GM12891 (cell line): Measurements from ENCODE around the gene PTPRS.

Source experiments
- DNase-seq: peaks from one replicate; pipeline ENCODE4 v3.0.0; 2011; ENCODE audit warnings: low spot score; ENCODE audit not compliant: insufficient read length
- FAIRE-seq: peaks from 2 replicates; lab custom pipeline; 2011; peaks lifted over from hg19 to GRCh38; lab: Jason Lieb, UNC
- PAX5 ChIP-seq: IDR thresholded peaks from 2 replicates; pipeline ENCODE4 v1.6.1; 2011; ENCODE audit warnings: low read length, moderate library complexity, mild to moderate bottlenecking; ENCODE audit not compliant: insufficient read depth, severe bottlenecking
- POLR2A ChIP-seq: IDR thresholded peaks from 2 replicates; pipeline ENCODE4 v1.6.1; 2011; ENCODE audit warnings: low read depth, low read length, control low read depth
- POLR2AphosphoS5 ChIP-seq: IDR thresholded peaks from 2 replicates; pipeline ENCODE4 v1.6.1; 2011; ENCODE audit warnings: low read depth, low read length, control low read depth
- POU2F2 ChIP-seq: IDR thresholded peaks from 2 replicates; pipeline ENCODE4 v1.6.1; 2011; ENCODE audit warnings: low read depth, mild to moderate bottlenecking, control low read depth, low read length, moderate library complexity
- SPI1 ChIP-seq: IDR thresholded peaks from 2 replicates; pipeline ENCODE4 v1.6.1; 2011; ENCODE audit warnings: low read depth, low read length, control low read depth
- TAF1 ChIP-seq: IDR thresholded peaks from 2 replicates; pipeline ENCODE4 v1.6.1; 2011; ENCODE audit warnings: low read depth, low read length, control low read depth

The PTPRS gene

DNA sequence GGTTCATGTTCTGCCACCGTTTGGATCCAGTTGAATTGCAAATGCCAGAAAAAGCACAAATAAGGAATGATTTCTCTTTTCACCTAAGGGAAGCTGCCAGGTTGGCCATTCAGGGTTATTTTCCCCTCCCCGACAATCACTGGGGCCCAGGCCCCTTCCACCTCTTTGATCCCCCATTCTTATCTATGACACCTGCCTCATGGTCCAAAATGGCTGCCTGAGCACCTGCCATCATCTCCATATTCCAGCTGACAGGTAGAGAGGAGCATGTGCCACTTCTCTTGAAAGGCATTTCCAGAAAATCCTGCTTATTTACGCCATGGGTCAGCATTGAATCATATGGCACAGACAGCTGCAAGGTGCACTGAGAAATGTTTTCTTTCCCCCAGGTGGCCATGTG, 15.7 kb downstream of the PTPRS start:
- TF ChIP-seq TAF1, result no peak
- no peak for TF ChIP-seq POU2F2
- no peak for TF ChIP-seq POLR2A
- no peak for TF ChIP-seq SPI1
- TF ChIP-seq PAX5, result no peak
- no peak for TF ChIP-seq POLR2AphosphoS5
- DNase-seq (no peak), FAIRE-seq (no peak)

DNA sequence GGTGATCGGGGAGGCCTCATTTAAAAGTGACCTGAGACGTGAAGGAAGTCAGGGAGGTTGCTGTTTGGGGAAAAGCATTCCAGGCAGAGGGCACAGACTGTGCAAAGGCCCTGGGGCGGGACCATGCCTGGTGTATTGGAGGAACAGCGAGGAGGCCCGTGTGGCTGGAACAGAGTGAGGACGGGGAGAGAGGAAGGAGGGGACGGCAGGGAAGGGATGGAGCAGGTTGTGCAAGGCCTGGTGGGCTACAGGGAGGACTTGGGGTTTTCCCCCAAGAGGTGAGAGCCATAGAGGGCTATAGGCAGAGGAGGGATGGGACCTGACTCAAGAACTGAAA, 17.2 kb downstream of the PTPRS start:
- no peak for TF ChIP-seq TAF1
- no peak for TF ChIP-seq POLR2A
- DNase-seq (no peak), FAIRE-seq (no peak)

DNA sequence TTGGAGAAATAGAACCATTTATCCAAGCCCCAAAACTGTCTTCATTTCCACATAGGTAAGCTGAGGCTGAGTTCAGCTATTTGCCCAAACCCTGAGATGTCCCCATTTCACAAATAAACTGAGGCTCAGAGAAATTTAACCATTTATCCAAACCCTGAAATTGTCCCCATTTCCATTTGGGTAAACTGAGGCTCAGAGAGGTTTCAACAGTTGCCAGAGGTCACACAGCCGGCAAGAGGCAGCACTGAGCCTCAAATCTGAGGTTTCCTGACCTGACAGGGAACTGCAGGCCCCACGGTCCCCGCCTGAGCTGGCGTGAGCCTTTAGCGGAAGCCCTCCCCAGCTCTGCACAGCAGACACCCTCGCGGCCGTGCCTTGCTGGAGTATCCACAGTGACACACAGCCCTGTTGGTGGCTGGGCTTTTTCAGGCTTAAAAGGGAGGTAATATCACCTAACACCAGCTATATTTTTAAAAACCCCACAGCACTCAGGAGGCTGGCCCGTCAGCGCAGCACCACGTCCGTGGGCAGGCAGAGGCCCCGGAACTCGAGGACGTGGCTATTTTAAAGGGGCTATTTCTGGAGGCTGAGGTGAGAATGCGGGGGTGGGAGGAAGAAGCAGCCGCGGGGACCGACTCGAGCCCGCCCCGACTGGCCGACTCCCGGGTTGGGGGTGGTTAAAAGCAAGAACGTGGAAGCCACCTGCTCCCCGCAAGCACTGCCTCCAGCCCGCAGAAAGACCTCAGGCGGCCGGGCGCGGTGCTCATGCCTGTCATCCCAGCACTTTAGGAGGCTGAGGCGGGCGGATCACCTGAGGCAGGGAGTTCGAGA, 18.5 kb downstream of the PTPRS start:
- FAIRE-seq (peak; percentile 91), DNase-seq (peak; percentile 79)
- peak; percentile 8 for TF ChIP-seq PAX5
- TF ChIP-seq POU2F2, result peak; percentile 61
- no peak for TF ChIP-seq TAF1
- TF ChIP-seq SPI1, result peak; percentile 24; the same call in 1 of the 2 replicates
- TF ChIP-seq POLR2A, result no peak
- no peak for TF ChIP-seq POLR2AphosphoS5

DNA sequence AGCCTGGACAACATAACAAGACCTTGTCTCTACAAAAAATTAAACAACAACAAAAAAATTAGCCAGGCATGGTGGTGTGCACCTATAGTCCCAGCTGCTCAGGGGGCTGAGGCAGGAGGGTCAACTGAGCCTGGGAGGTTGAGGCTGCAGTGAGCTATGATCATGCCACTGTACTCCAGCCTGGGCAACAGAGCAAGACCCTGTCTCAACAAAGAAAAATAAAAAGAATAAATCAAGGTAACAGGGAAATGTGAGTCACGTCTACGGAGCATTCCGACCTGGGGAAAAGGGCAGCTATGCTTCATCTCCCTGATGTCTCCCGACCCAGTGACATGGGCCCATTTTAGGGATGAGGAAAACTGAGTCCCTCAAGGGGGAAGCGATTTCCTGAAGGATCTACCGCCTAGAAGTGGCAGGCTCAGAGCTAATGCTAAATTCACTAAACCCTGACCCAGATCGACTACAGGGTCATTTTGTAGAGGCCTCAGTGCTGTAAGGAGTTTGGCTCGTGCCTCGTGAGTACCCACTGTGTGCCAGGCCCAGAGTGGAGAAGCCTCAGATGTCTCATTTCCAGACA, 19.5 kb downstream of the PTPRS start:
- DNase-seq, result no peak
- TF ChIP-seq POU2F2 (no peak), PAX5 (no peak), POLR2A (no peak), SPI1 (no peak)
- FAIRE-seq, result no peak

DNA sequence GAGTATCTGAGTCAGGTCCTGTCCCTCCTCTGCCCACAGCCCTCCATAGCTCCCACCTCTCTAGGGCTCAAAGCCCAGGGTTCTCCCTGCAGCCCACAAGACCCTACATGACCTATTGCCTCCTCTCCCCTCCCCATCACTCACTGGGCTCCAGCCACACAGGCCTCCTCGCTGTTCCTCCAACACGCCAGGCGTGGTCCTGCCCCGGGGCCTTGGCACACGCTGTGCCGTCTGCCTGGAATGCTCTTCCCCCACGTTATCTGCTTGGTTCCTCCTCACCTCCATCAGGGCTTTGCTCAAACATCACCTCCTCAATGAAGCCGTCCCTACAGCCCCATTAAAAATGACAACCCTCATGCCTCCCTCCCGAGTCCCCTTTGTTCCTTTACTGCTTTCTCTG, 21.1 kb downstream of the PTPRS start:
- FAIRE-seq, result no peak
- DNase-seq, result no peak
- no peak for TF ChIP-seq TAF1
- no peak for TF ChIP-seq POLR2AphosphoS5
- no peak for TF ChIP-seq POLR2A
- no peak for TF ChIP-seq SPI1
- TF ChIP-seq POU2F2, result no peak
- TF ChIP-seq PAX5, result no peak

DNA sequence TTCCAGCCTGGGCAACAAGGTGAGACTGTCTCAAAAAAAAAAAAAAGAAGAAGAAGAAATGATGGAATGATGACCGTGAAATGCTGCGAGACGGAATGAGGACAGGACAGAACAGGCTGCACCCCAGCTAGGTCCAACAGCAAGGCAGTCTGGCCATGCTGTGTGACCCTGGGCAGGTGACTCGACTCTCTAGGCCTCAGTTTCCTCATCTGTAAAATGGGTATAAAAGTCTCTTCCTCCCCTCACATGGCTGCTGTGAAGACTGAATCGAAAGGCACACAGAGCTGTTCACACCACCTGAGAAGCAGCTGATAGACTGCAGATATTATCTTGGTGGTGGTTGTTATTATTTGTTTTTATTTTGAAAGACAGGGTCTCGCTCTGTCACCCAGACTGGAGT, 22.3 kb downstream of the PTPRS start:
- FAIRE-seq, result no peak
- TF ChIP-seq SPI1 (no peak), TAF1 (no peak), POU2F2 (no peak), POLR2AphosphoS5 (no peak), POLR2A (no peak), PAX5 (no peak)
- no peak for DNase-seq

DNA sequence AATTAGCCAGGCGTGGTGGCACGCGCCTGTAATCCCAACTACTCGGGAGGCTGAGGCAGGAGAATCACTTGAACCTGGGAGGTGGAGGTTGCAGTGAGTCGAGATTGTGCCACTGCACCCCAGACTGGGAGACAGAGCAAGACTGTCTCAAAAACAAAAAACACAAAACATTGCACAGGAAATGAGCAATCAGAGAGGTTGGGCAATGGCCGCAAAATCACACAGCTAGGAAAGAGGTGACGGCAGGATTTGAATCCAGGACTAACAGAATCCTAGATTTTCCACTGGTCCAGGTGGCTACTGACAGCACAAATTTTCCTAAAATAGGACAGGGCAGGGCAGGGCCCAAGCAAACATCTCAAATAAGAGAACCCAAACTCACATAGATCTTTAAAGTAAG, 23.3 kb downstream of the PTPRS start:
- no peak for TF ChIP-seq SPI1
- TF ChIP-seq POLR2AphosphoS5, result no peak
- no peak for TF ChIP-seq POU2F2
- no peak for TF ChIP-seq TAF1
- TF ChIP-seq PAX5, result no peak
- TF ChIP-seq POLR2A, result no peak
- FAIRE-seq, result no peak
- DNase-seq, result no peak

DNA sequence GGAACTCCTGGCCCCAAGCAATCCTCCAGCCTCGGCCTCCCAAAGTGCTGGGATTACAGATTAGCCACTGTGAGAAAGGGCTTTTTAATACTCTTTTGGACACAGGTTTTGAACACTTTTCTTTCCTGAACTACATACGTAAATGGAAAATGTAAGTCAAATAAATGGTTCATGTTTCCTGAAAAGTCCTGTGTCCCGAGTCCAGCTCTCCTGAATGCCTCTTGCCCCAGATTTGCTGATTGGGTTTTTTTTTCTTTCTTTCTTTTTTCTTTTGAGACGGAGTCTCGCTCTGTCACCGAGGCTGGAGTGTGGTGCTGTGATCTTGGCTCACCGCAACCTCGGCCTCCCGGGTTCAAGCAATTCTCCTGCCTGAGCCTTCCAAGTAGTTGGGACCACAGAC, 24.5 kb downstream of the PTPRS start:
- no peak for TF ChIP-seq TAF1
- TF ChIP-seq POLR2AphosphoS5, result no peak
- TF ChIP-seq POU2F2, result no peak
- no peak for TF ChIP-seq POLR2A
- TF ChIP-seq PAX5, result no peak
- no peak for TF ChIP-seq SPI1
- DNase-seq, result no peak
- FAIRE-seq, result no peak

DNA sequence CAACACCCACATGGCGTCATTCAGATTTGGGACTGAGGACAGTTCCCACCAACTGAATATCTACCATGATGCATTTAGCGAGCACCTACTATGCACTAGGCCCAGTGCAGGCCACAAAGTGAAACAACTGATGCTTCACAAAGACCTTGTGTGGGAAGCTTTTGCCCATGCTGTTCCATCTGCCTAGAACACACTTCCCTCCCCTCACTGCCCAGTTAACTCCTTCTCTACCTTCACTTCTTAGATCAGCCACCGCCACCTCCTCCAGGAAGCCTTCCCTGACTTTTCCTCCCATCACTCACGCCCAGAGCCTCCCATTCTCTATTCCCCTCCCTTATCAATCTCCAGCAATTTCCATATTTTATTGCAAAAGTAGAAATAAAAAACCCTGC, 25.7 kb downstream of the PTPRS start:
- no peak for DNase-seq
- TF ChIP-seq SPI1 (no peak), TAF1 (no peak), POLR2A (no peak), POU2F2 (no peak), POLR2AphosphoS5 (no peak), PAX5 (no peak)
- FAIRE-seq, result peak; percentile 28

DNA sequence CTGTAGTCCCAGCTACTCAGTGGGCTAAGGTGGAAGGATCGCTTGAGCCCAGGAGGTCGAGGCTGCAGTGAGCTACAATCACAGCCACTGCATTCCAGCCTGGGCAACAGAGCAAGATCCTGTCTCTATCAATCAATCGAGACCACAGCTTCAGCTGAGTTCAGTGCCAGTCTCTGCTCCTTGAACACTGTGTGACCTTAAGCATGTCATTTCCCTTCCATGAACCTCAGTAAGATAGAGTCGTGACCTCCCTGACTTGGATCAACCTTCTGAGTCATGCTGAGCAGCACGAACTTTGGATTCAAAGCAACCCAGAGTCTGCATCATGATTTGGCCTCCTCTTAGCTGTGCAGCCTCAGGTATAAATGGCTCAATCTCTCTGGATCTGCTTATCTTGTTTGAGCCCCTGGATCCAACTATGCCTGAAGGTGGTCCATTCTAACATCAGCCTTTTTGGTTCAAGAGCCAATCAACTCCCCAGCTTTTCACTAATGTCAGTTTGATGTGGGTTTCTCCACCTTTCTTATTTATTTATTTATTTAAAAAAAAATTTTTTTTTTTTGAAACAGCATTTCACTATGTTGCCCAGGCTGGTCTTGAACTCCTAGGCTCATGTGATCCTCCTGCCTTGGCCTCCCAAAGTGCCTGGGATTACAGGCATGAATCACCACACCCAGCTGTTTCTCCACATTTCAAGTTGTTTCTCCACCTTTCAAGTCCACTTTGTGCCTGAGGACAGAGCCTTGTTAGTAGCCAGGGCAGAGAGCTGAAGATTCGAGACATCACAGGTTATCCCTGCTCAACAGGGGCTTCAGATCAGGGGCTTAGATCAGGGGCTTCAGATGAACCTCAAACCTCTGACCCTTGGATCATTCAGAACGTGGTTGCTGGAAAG, 26.4 kb downstream of the PTPRS start:
- DNase-seq (no peak), FAIRE-seq (no peak)
- TF ChIP-seq PAX5, result no peak
- no peak for TF ChIP-seq TAF1
- TF ChIP-seq POU2F2, result no peak
- no peak for TF ChIP-seq SPI1
- no peak for TF ChIP-seq POLR2A
